OCI-LY1 (cell line): ENCODE data around the gene ZBTB46.

Source experiments
- H2AFZ ChIP-seq: fragments of 200-600 bp; sonication (generic), shearing (Covaris generic); 2 replicates; pipeline ENCODE4 v1.6.0; 2014; ENCODE audit warnings: antibody characterized with exemption, mild to moderate bottlenecking, low read length
- H3F3A ChIP-seq: fragments of 200-600 bp; sonication (generic), shearing (Covaris generic); 2 replicates; pipeline ENCODE4 v1.6.0; 2014; ENCODE audit warnings: mild to moderate bottlenecking, antibody characterized with exemption, low read length, moderate library complexity; ENCODE audit not compliant: insufficient read depth
- H3K27ac ChIP-seq: fragments of 200-600 bp; sonication (generic); 2 replicates; pipeline ENCODE4 v1.5.1; 2014; ENCODE audit warnings: low read length, mixed run types, mild to moderate bottlenecking, low read depth; ENCODE audit not compliant: poor library complexity, severe bottlenecking
- H3K27me3 ChIP-seq: fragments of 200-600 bp; sonication (generic); 2 replicates; pipeline ENCODE4 v1.6.0; 2014; ENCODE audit warnings: antibody characterized with exemption, mild to moderate bottlenecking, low read length, moderate library complexity; ENCODE audit not compliant: insufficient read depth
- H3K36me3 ChIP-seq: fragments of 200-600 bp; sonication (generic); 2 replicates; pipeline ENCODE4 v1.6.1; 2014; ENCODE audit warnings: mild to moderate bottlenecking, antibody characterized with exemption, low read length, moderate library complexity, mixed read lengths; ENCODE audit not compliant: insufficient read depth
- H3K4me1 ChIP-seq: fragments of 200-600 bp; sonication (generic); 2 replicates; pipeline ENCODE4 v1.5.1; 2014; ENCODE audit warnings: mild to moderate bottlenecking, low read length, moderate library complexity; ENCODE audit not compliant: insufficient read depth, severe bottlenecking
- H3K4me2 ChIP-seq: fragments of 200-600 bp; sonication (generic), shearing (Covaris generic); 2 replicates; pipeline ENCODE4 v1.6.1; 2014; ENCODE audit warnings: low read length
- H3K4me3 ChIP-seq: fragments of 200-600 bp; sonication (generic); 2 replicates; pipeline ENCODE4 v1.5.1; 2014; ENCODE audit warnings: low read length, low read depth, mild to moderate bottlenecking, mixed read lengths; ENCODE audit not compliant: poor library complexity, severe bottlenecking
- H3K79me2 ChIP-seq: fragments of 200-600 bp; shearing (Covaris generic); 2 replicates; pipeline ENCODE4 v1.6.1; 2016; ENCODE audit warnings: mixed run types, low read length, mixed read lengths; ENCODE audit not compliant: insufficient read depth
- H3K9ac ChIP-seq: fragments of 200-600 bp; sonication (generic), shearing (Covaris generic); 2 replicates; pipeline ENCODE4 v1.6.1; 2014; ENCODE audit warnings: mild to moderate bottlenecking, low read length, mixed read lengths
- H3K9me2 ChIP-seq: fragments of 200-600 bp; sonication (generic), shearing (Covaris generic); 2 replicates; pipeline ENCODE4 v1.6.1; 2014; ENCODE audit warnings: low read depth, mild to moderate bottlenecking, low read length, mixed read lengths
- H3K9me3 ChIP-seq: fragments of 200-600 bp; shearing (Covaris generic); 2 replicates; pipeline ENCODE4 v1.6.1; 2014; ENCODE audit warnings: low read length, mixed read lengths
- H4K20me1 ChIP-seq: fragments of 200-600 bp; sonication (generic), shearing (Covaris generic); 2 replicates; pipeline ENCODE4 v1.6.0; 2016; ENCODE audit warnings: mild to moderate bottlenecking, low read length; ENCODE audit not compliant: insufficient read depth
- CTCF ChIP-seq: fragments of 200-600 bp; sonication (generic), shearing (Covaris generic); IDR thresholded peaks from 2 replicates; pipeline ENCODE4 v1.5.1; 2017; ENCODE audit warnings: mild to moderate bottlenecking, antibody characterized with exemption, low read length, moderate library complexity, mixed read lengths
- EZH2 ChIP-seq: fragments of 200-600 bp; sonication (generic), shearing (Covaris generic); IDR thresholded peaks from 2 replicates; pipeline ENCODE4 v1.8.0; 2017; ENCODE audit warnings: borderline replicate concordance, mixed run types, mild to moderate bottlenecking, antibody characterized with exemption, low read length, moderate library complexity, mixed read lengths

The ZBTB46 gene

GRCh38 chr20:63809856-63810255, 21.2 kb downstream of the ZBTB46 start:
- no peak overlapping the region for H3K9ac ChIP-seq
- TF ChIP-seq CTCF (no peak), EZH2 (no peak)

GRCh38 chr20:63808964-63809674, 21.9 kb downstream of the ZBTB46 start:
- Histone ChIP-seq H3K4me3 (no peak overlapping the region), H3K9me2 (no peaks in the 10 kb centered on the region), H3K36me3 (no peaks in the 10 kb centered on the region), H3K4me1 (no peaks in the 10 kb centered on the region), H3K27ac (no peak overlapping the region), H3K79me2 (no peaks in the 10 kb centered on the region), H3K4me2 (no peak overlapping the region), H3F3A (no peaks in the 10 kb centered on the region), H3K27me3 (no peaks in the 10 kb centered on the region), H3K9me3 (no peaks in the 10 kb centered on the region), H3K9ac (no peak overlapping the region), H2AFZ (no peak overlapping the region), H4K20me1 (no peaks in the 10 kb centered on the region)
- TF ChIP-seq EZH2, result no peak
- TF ChIP-seq CTCF, result no peak

More at GRCh38 chr20:63809856-63810255, 21.2 kb downstream of the ZBTB46 start:
- Histone ChIP-seq H3K27ac (no peak overlapping the region), H3K79me2 (no peaks in the 10 kb centered on the region), H2AFZ (no peak overlapping the region), H3K36me3 (no peaks in the 10 kb centered on the region), H3K4me2 (no peak overlapping the region), H4K20me1 (no peaks in the 10 kb centered on the region), H3K9me2 (no peaks in the 10 kb centered on the region), H3K27me3 (no peaks in the 10 kb centered on the region), H3F3A (no peaks in the 10 kb centered on the region), H3K4me3 (no peak overlapping the region), H3K4me1 (no peaks in the 10 kb centered on the region), H3K9me3 (no peaks in the 10 kb centered on the region)

GRCh38 chr20:63808145-63808724, 22.8 kb downstream of the ZBTB46 start:
- Histone ChIP-seq H3K79me2 (no peaks in the 10 kb centered on the region), H4K20me1 (no peaks in the 10 kb centered on the region), H3K4me1 (no peaks in the 10 kb centered on the region), H3K4me3 (no peak overlapping the region), H3K9me2 (no peaks in the 10 kb centered on the region), H3K27me3 (no peaks in the 10 kb centered on the region), H3K4me2 (no peak overlapping the region), H3K9me3 (no peaks in the 10 kb centered on the region), H3K36me3 (no peaks in the 10 kb centered on the region), H3K27ac (no peak overlapping the region), H3K9ac (no peak overlapping the region), H2AFZ (no peak overlapping the region), H3F3A (no peaks in the 10 kb centered on the region)
- TF ChIP-seq CTCF, result no peak
- no peak for TF ChIP-seq EZH2
